ENCODE results near the gene MCM3AP. TPM values are rescaled to one million over a fixed set of nuclear protein-coding genes. Genes with fewer than 3 reads are reported as not detected.
"Not testable (repeated sequence)": the region's sequence is repeated elsewhere in the genome, so short reads cannot be mapped to it uniquely, and the experiment has no call there.

The MCM3AP gene
- polyA plus RNA-seq, 1 experiment = 31.6 TPM

- H3K36me3 ChIP-seq (ENCODE audit: control insufficient read depth, insufficient read depth, low read length) = peaks cover 2% of the 10 kb centered on the region; the same call in 1 of the 2 replicates
- no peak for TF ChIP-seq CTCF (IDR thresholded peaks at IDR 0.05; ENCODE audit: insufficient read depth, low read depth, low read length)
- H3K27me3 ChIP-seq (ENCODE audit: control insufficient read depth, insufficient read depth, low read length) = no peaks in the 10 kb centered on the region
- ChIA-PET POLR2A (no interaction called here), CTCF (no interaction called here)
- H3K4me3 ChIP-seq (ENCODE audit: low read depth, low read length) = no peak overlapping the region
- DNase-seq (ENCODE audit: low read depth) = no peak
Observed at GRCh38 chr21:46317710-46318463, 32.5 kb upstream of the MCM3AP start.

GRCh38 chr21:46316708-46317324 is 31.4 kb upstream of the MCM3AP start:
- ChIA-PET POLR2A (no interaction called here), CTCF (interaction anchor here (0.6 to 0.7 kb wide), 2 partner anchors 22 to 40 kb away, joined by 3 to 5 read pairs; no protein-coding TSS in a partner anchor)

DNA sequence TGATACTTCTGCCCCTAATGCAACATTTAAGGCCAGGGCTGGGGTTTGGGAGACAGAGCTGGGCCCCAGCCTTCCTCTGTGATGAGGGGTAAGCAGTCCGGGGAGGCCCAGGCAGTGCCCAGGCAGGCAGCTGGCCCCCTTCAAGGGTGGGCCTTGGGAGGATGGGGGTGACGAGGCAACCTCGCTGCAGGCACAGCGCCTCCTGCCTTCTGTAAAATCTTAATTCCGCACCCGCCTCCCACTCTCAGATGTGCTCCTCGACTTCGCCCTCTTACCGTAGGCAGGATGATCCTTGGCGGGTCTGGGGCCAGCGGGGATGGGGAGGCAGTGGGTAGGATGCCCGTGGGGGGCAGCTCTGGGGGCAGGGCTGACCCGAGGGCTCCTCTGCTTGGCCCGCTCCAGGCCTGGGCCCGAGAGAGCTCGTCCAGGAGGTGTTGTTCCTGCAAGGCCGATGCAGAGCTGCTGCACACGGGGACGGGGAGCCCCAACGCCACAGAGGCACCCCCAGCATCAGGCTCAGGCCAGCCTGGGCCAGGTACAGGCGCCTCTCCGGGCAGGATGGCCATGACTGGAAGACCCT is 29.1 kb upstream of the MCM3AP start:
- Histone ChIP-seq H3K27me3 (ENCODE audit: control insufficient read depth, insufficient read depth, low read length) (no peaks in the 10 kb centered on the region), H3K36me3 (ENCODE audit: control insufficient read depth, insufficient read depth, low read length) (peaks cover 4% of the 10 kb centered on the region; the same call in 1 of the 2 replicates), H3K4me3 (ENCODE audit: low read depth, low read length) (no peak overlapping the region)
- DNase-seq (ENCODE audit: low read depth) = no peak
- POLR2A ChIA-PET = no interaction called here
- CTCF ChIA-PET = interaction anchor here (0.6 kb wide), 1 partner anchor 343 kb away, joined by 3 read pairs; no protein-coding TSS in a partner anchor
- no peak for TF ChIP-seq CTCF (IDR thresholded peaks at IDR 0.05; ENCODE audit: insufficient read depth, low read depth, low read length)

More at GRCh38 chr21:46316708-46317324, 31.4 kb upstream of the MCM3AP start:
- H3K36me3 ChIP-seq (ENCODE audit: control insufficient read depth, insufficient read depth, low read length) = peaks cover 2% of the 10 kb centered on the region; the same call in 1 of the 2 replicates
- H3K4me3 ChIP-seq (ENCODE audit: low read depth, low read length) = no peak overlapping the region
- DNase-seq (ENCODE audit: low read depth) = no peak
- TF ChIP-seq CTCF (IDR thresholded peaks at IDR 0.05; ENCODE audit: insufficient read depth, low read depth, low read length) = no peak
- no peaks in the 10 kb centered on the region for H3K27me3 ChIP-seq (ENCODE audit: control insufficient read depth, insufficient read depth, low read length)

- Histone ChIP-seq H3K4me3 (ENCODE audit: low read depth, low read length) (no peak overlapping the region), H3K27me3 (ENCODE audit: control insufficient read depth, insufficient read depth, low read length) (no peaks in the 10 kb centered on the region), H3K36me3 (ENCODE audit: control insufficient read depth, insufficient read depth, low read length) (peaks cover 4% of the 10 kb centered on the region; the same call in 1 of the 2 replicates)
- no peak for TF ChIP-seq CTCF (IDR thresholded peaks at IDR 0.05; ENCODE audit: insufficient read depth, low read depth, low read length)
- ChIA-PET CTCF (interaction anchor here (0.6 kb wide), 1 partner anchor 214 kb away, joined by 4 read pairs; no protein-coding TSS in a partner anchor), POLR2A (no interaction called here)
- no peak for DNase-seq (ENCODE audit: low read depth)
Observed at GRCh38 chr21:46312949-46313348, 27.5 kb upstream of the MCM3AP start.

- Histone ChIP-seq H3K36me3 (ENCODE audit: control insufficient read depth, insufficient read depth, low read length) (peaks cover 3% of the 10 kb centered on the region; the same call in 1 of the 2 replicates), H3K27me3 (ENCODE audit: control insufficient read depth, insufficient read depth, low read length) (no peaks in the 10 kb centered on the region), H3K4me3 (ENCODE audit: low read depth, low read length) (no peak overlapping the region)
- no peak for DNase-seq (ENCODE audit: low read depth)
- POLR2A ChIA-PET = no interaction called here
- no peak for TF ChIP-seq CTCF (IDR thresholded peaks at IDR 0.05; ENCODE audit: insufficient read depth, low read depth, low read length)
- CTCF ChIA-PET = no interaction called here
Observed at GRCh38 chr21:46311568-46311967, 26.2 kb upstream of the MCM3AP start.

GRCh38 chr21:46310260-46310659 is 24.8 kb upstream of the MCM3AP start:
- H3K4me3 ChIP-seq (ENCODE audit: low read depth, low read length); POLR2A ChIA-PET; H3K27me3 ChIP-seq (ENCODE audit: control insufficient read depth, insufficient read depth, low read length); DNase-seq (ENCODE audit: low read depth); H3K36me3 ChIP-seq (ENCODE audit: control insufficient read depth, insufficient read depth, low read length); CTCF ChIA-PET: not testable (repeated sequence)

Measured in BJ (cell line).